WI38 (cell line): ENCODE data around the gene CHID1.

Experiments
- H3K4me3 ChIP-seq: 2 replicates; pipeline ENCODE4 v1.5.1; 2011; ENCODE audit warnings: low read depth, mild to moderate bottlenecking, control low read depth, low read length
- TF ChIP-seq, protein P1 (sequence below): IDR thresholded peaks from 2 replicates; pipeline ENCODE4 v1.5.1; 2012; ENCODE audit warnings: low read depth, mild to moderate bottlenecking, control low read depth, low read length

CHID1 gene

DNA sequence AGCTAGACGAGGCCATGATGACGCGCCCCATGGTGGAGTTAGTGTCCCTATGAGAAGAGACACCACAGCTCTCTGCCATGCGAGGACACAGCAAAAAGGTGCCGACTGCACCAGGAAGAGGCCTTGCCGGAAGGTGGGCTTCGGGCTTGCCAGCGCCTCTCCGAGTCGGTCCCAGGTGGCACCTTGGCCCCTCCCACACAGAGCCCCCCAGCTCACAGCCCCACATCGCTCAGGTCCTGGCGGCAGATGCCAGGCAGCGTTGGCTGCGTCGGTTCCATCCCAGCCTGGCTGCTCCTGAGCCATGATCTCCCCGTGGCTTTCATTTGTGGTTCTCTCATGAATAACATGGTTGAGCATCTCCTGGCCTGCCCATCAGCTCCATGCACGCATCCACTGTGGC is 24.0 kb downstream of the CHID1 start:
- TF ChIP-seq, protein P1, sequence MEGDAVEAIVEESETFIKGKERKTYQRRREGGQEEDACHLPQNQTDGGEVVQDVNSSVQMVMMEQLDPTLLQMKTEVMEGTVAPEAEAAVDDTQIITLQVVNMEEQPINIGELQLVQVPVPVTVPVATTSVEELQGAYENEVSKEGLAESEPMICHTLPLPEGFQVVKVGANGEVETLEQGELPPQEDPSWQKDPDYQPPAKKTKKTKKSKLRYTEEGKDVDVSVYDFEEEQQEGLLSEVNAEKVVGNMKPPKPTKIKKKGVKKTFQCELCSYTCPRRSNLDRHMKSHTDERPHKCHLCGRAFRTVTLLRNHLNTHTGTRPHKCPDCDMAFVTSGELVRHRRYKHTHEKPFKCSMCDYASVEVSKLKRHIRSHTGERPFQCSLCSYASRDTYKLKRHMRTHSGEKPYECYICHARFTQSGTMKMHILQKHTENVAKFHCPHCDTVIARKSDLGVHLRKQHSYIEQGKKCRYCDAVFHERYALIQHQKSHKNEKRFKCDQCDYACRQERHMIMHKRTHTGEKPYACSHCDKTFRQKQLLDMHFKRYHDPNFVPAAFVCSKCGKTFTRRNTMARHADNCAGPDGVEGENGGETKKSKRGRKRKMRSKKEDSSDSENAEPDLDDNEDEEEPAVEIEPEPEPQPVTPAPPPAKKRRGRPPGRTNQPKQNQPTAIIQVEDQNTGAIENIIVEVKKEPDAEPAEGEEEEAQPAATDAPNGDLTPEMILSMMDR: no peak

DNA sequence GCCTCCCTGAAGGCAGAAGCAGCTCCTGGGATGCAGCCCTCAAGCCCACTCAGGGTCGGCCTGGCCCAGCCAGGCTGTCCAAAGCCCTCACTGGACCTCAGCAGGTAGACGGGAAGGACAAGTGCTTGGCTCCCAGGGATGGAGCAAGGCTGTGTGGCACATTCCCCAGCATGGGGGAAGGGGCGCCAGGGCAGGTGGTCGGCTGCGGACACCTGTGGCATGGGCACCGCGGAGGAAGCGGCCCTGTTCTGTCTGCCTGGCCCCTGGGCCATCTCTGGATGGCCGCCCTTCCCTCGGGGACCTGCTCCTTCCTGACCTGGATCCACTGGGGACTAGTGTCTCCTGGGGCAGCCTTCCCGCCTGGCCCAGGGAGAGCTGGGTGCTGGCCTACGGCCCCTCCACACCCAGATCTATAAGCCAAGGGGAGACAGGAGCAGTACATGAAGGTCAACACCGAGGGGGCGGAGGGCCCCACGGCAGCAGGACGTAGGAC is 26.0 kb downstream of the CHID1 start:
- no peak overlapping the region for H3K4me3 ChIP-seq
- TF ChIP-seq, protein P1: no peak

More for the DNA sequence above, 24.0 kb downstream of the CHID1 start:
- no peak overlapping the region for H3K4me3 ChIP-seq

DNA sequence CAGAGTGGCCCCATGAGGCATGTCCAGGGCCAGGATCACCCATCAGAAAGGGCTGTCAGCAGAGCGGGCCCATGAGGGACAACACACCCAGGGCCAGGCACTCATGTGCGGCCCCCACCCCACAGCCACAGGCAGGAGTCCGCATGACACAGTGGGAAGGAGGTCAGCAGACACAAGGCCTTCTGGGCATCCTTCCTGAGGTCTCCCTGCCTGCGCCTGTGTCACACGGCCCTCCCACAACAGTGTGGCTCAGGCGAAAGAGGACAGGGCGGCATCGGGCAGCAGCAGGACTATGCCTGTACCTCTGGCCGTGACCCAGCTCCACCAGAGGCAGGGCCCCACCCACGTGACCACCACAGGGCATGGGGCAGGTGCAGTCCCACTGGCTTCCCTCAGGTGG is 27.1 kb downstream of the CHID1 start:
- H3K4me3 ChIP-seq: no peak overlapping the region
- TF ChIP-seq, protein P1: no peak

DNA sequence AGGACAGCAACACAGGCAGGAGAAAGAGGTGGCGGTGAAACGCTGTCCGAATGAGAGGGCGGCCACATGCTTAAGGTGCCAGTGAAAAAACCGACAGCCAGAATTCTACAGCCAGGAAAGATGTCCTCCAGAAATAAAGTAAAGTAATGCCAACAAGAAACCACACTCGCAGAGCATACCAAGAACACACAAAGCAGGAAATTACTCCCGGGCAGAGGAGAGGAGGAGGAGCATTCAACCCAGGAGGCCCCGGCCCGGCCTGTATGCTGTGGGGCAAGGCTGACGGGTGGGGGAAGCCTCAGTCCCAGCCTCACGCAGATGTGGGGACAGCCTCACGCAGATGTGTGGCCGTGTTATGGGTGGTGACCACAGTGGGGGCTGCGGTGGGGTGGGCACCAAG is 28.0 kb downstream of the CHID1 start:
- no peak overlapping the region for H3K4me3 ChIP-seq
- TF ChIP-seq, protein P1: no peak

DNA sequence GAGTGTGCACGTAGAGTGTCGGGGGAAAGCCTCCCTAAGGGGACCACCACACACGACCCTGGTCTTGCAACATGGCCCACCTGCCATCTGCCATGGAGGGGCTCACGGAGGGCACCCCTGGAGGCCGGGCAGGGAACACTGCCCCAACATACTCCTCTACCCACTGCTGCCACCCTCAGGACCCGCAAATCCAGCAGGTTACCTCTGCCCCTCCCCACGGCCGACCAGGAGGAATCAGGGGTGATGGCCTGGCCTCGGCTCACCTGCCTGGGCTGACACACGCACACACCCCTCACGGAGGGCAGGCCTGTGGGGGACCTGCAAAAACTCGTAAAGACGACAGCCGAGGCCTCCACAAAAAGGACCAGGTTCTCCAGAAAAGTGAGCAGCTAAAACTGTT is 30.2 kb downstream of the CHID1 start:
- TF ChIP-seq, protein P1: no peak
- H3K4me3 ChIP-seq: no peak overlapping the region

DNA sequence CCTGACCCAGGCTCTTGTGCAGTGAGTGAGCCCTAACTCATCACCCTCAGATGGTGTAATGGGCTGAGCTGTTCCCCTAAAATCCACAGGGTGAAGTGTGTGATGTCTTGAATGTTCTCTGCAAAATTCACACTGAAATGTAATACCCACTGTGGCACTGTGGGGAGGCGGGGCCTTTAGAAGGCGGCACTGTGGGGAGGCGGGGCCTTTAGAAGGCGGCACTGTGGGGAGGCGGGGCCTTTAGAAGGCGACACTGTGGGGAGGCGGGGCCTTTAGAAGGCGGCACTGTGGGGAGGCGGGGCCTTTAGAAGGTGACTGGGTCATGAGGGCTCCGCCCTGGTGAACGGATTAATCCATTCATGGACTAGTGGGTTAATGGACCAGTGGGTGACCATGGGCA is 33.0 kb downstream of the CHID1 start:
- TF ChIP-seq, protein P1: no peak
- H3K4me3 ChIP-seq: no peak overlapping the region

DNA sequence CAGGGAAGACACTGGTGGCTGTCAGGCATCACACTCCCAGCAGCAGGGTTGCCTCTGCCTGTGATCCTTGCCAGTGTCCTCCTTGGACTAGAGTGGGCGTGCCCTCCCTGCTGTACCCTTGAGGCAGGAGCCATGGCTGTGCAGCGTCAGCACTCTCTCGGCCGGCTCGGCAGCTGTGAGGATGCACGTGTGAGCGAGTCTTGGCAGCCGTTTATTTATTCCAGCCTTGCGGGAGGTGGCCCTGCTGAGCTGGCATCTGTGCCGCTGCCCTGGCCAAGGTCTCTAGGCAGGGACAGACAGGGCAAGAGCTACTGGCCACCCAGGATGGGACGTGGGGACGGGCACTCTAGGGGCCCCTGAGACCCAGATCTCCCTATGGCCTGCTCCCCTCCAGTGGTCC is 34.1 kb downstream of the CHID1 start:
- TF ChIP-seq, protein P1: no peak
- H3K4me3 ChIP-seq: no peak overlapping the region
